CD4-positive, alpha-beta T cell treated with Interleukin-21 for 1 hour (primary cell): ENCODE results near the gene CCDC110.

Source experiments
- DNase-seq: peaks from one replicate; pipeline ENCODE4 v3.0.0-alpha.2; 2020

Gene CCDC110

GRCh38 chr4:185412412-185412811 is 59.1 kb downstream of the CCDC110 start:
- DNase-seq = no peak

GRCh38 chr4:185411849-185412248 is 59.7 kb downstream of the CCDC110 start:
- no peak for DNase-seq

- no peak for DNase-seq
Observed at GRCh38 chr4:185408432-185408831, 63.1 kb downstream of the CCDC110 start.

- no peak for DNase-seq
Observed at GRCh38 chr4:185405296-185405999, 66.1 kb downstream of the CCDC110 start.

GRCh38 chr4:185404031-185404430 is 67.5 kb downstream of the CCDC110 start:
- no peak for DNase-seq

- DNase-seq = no peak
Observed at GRCh38 chr4:185399466-185399865, 72.1 kb downstream of the CCDC110 start.

GRCh38 chr4:185398618-185399017 is 72.9 kb downstream of the CCDC110 start:
- DNase-seq = no peak

GRCh38 chr4:185396724-185397385 is 74.7 kb downstream of the CCDC110 start, which contains the start of gene ANKRD37:
ANKRD37 (plus strand) TSS chr4:185396841; CDS start chr4:185396924, 83 bp downstream.
- DNase-seq = no peak

- DNase-seq = peak; percentile 98
Observed at GRCh38 chr4:185395956-185396723, 75.4 kb downstream of the CCDC110 start.

- peak; percentile 42 for DNase-seq
Observed at GRCh38 chr4:185395238-185395955, 76.1 kb downstream of the CCDC110 start, which contains the start of gene LRP2BP. LRP2BP (minus strand) TSS chr4:185395924; CDS start chr4:185378186, 17,738 bp downstream.
